Testis (tissue), 2 donors: ENCODE data around the gene ZNF302.

ENCODE experiments used
- CTCF ChIP-seq, 3 experiments: fragments of 450-650 bp in 2 of 3; fragments of 200-600 bp in 1 of 3; sonication (generic) in 1 of 3; IDR thresholded peaks; one replicate each; pipeline ENCODE4 v1.5.1; 2016 to 2019; ENCODE audit warnings: antibody characterized with exemption in 3 of 3, mild to moderate bottlenecking in 2 of 3, moderate library complexity in 1 of 3
- POLR2A ChIP-seq: fragments of 450-650 bp; IDR thresholded peaks from one replicate; pipeline ENCODE4 v1.6.1; 2017; ENCODE audit warnings: antibody characterized with exemption, mild to moderate bottlenecking, moderate library complexity

GRCh38 chr19:34734537-34735103, 57.1 kb downstream of the ZNF302 start:
- TF ChIP-seq CTCF (IDR thresholded peaks at IDR 0.05) (no peak), POLR2A (no peak)
